CD4-positive, alpha-beta T cell (primary cell): ENCODE results near the gene PPP4R2. TPM values are rescaled to one million over a fixed set of nuclear protein-coding genes. Genes with fewer than 3 reads are reported as not detected.

Source experiments
- ATAC-seq: fragments of 200-7000 bp; cut with Tn5 transposase; one replicate; pipeline ENCODE4 v1.10.0; 2022; ENCODE audit warnings: mild to moderate bottlenecking; ENCODE audit not compliant: poor library complexity
- CTCF ChIA-PET: fragments of 350-600 bp; sonication (Branson Sonifier 250); formaldehyde crosslinking; loops from one replicate; lab custom pipeline; 2021; ENCODE audit warnings: antibody characterized with exemption, inconsistent platforms; lab: Charles Lee
- POLR2A ChIA-PET: fragments of 350-600 bp; sonication (Branson Sonifier 250); formaldehyde crosslinking; loops from one replicate; lab custom pipeline; 2021; ENCODE audit warnings: antibody characterized with exemption, inconsistent platforms; lab: Charles Lee
- DNase-seq, 14 experiments: peaks; one replicate each; pipeline ENCODE4 v3.0.0-alpha.2; 2013 to 2020; ENCODE audit warnings: mixed read lengths in 2 of 14
- H3K27ac ChIP-seq, 2 donors: one replicate each; pipeline versions ENCODE4 v1.5.1 to v1.7.0; 2013; ENCODE audit warnings: low read length in 2 of 2, low read depth in 1 of 2, mild to moderate bottlenecking in 1 of 2
- H3K27me3 ChIP-seq, 2 experiments: 1 replicate in 1 of 2; 2 replicates in 1 of 2; pipeline versions ENCODE4 v1.6.1 to v1.7.0; 2013; ENCODE audit warnings: low read length in 2 of 2, control low read depth in 1 of 2, mild to moderate bottlenecking in 1 of 2, moderate library complexity in 1 of 2; ENCODE audit not compliant: insufficient read depth in 2 of 2, control insufficient read depth in 1 of 2
- H3K36me3 ChIP-seq: one replicate; pipeline ENCODE4 v1.6.1; 2013; ENCODE audit warnings: low read length, control low read depth; ENCODE audit not compliant: insufficient read depth
- H3K4me1 ChIP-seq: one replicate; pipeline ENCODE4 v1.6.1; 2013; ENCODE audit warnings: low read length, control low read depth; ENCODE audit not compliant: insufficient read depth
- H3K4me3 ChIP-seq: one replicate; pipeline ENCODE4 v1.5.1; 2013; ENCODE audit warnings: mild to moderate bottlenecking, low read length, moderate library complexity
- H3K9me3 ChIP-seq, 2 experiments: 1 replicate in 1 of 2; 2 replicates in 1 of 2; pipeline versions ENCODE4 v1.6.1 to v1.7.0; 2013; ENCODE audit warnings: low read length in 2 of 2, mild to moderate bottlenecking in 2 of 2, control low read depth in 1 of 2, moderate library complexity in 1 of 2; ENCODE audit not compliant: control insufficient read depth in 1 of 2, insufficient read depth in 1 of 2
- H3K27ac Mint-ChIP-seq: one replicate; pipeline ENCODE4 v1.8.0; 2020; ENCODE audit warnings: mixed read lengths
- H3K27me3 Mint-ChIP-seq: one replicate; pipeline ENCODE4 v1.8.0; 2021; ENCODE audit warnings: mixed read lengths
- H3K36me3 Mint-ChIP-seq: one replicate; pipeline ENCODE4 v1.8.0; 2021; ENCODE audit warnings: low read depth, mixed read lengths
- H3K4me1 Mint-ChIP-seq: one replicate; pipeline ENCODE4 v1.8.0; 2021; ENCODE audit warnings: low read depth, mixed read lengths
- H3K4me3 Mint-ChIP-seq: one replicate; pipeline ENCODE4 v1.8.0; 2020; ENCODE audit warnings: mild to moderate bottlenecking, mixed read lengths
- H3K9me3 Mint-ChIP-seq: one replicate; pipeline ENCODE4 v1.8.0; 2020; ENCODE audit warnings: mixed read lengths
- CTCF ChIP-seq: fragments of 200-600 bp; IDR thresholded peaks from one replicate; pipeline ENCODE4 v1.8.0; 2022; ENCODE audit warnings: antibody characterized with exemption, mild to moderate bottlenecking
- intact Hi-C, 2 experiments: fragments of 100-400 bp; cut with DNase I in 1 of 2; cut with micrococcal nuclease in 1 of 2; formaldehyde crosslinking; loops; one replicate each; pipeline versions ENCODE4 v1.15.1 to v1.9.0; 2023 to 2025; cut with DNase I, micrococcal nuclease
- total RNA-seq, 174 experiments: library from RNA in 2 of 174; stranded (reverse) in 2 of 174; gene quantifications; one replicate each; pipeline ENCODE4 v1.2.3 and lab custom pipeline; 2021 to 2026

PPP4R2 gene
- total RNA-seq, 2 experiments from 2014 or later: 67.8 to 80.3 TPM

- Mint-ChIP-seq H3K27ac (no peak overlapping the region), H3K4me1 (no peaks in the 10 kb centered on the region), H3K27me3 (peaks cover 22% of the 10 kb centered on the region), H3K4me3 (no peak overlapping the region), H3K9me3 (no peaks in the 10 kb centered on the region), H3K36me3 (no peaks in the 10 kb centered on the region)
- TF ChIP-seq CTCF: no peak
- H3K4me3 ChIP-seq: no peak overlapping the region
- H3K4me1 ChIP-seq: no peaks in the 10 kb centered on the region
- ChIA-PET CTCF (no interaction called here), POLR2A (no interaction called here)
- no peak overlapping the region for H3K27ac ChIP-seq
- intact Hi-C loops: no loop called here
- H3K27me3 ChIP-seq: peaks cover 0 to 8% of the 10 kb centered on the region in 2 experiments
- H3K9me3 ChIP-seq: no peaks in the 10 kb centered on the region
- no peaks in the 10 kb centered on the region for H3K36me3 ChIP-seq
- no peak for ATAC-seq
- DNase-seq: no peak
These were observed 112.1 kb downstream of the PPP4R2 start for GRCh38 chr3:73108750-73109149.

- Histone ChIP-seq H3K4me1 (no peaks in the 10 kb centered on the region), H3K4me3 (no peak overlapping the region), H3K36me3 (no peaks in the 10 kb centered on the region), H3K27ac (no peak overlapping the region), H3K9me3 (no peaks in the 10 kb centered on the region), H3K27me3 (peaks cover 0 to 8% of the 10 kb centered on the region in 2 experiments)
- intact Hi-C loops: no loop called here
- Mint-ChIP-seq H3K4me3 (no peak overlapping the region), H3K27me3 (peaks cover 22% of the 10 kb centered on the region), H3K4me1 (no peaks in the 10 kb centered on the region), H3K27ac (no peak overlapping the region), H3K36me3 (no peaks in the 10 kb centered on the region), H3K9me3 (no peaks in the 10 kb centered on the region)
- DNase-seq: no peak
- CTCF ChIA-PET: no interaction called here
- ATAC-seq: no peak
- POLR2A ChIA-PET: no interaction called here
- TF ChIP-seq CTCF: no peak
These were observed 113.9 kb downstream of the PPP4R2 start for GRCh38 chr3:73110530-73110929.

DNA sequence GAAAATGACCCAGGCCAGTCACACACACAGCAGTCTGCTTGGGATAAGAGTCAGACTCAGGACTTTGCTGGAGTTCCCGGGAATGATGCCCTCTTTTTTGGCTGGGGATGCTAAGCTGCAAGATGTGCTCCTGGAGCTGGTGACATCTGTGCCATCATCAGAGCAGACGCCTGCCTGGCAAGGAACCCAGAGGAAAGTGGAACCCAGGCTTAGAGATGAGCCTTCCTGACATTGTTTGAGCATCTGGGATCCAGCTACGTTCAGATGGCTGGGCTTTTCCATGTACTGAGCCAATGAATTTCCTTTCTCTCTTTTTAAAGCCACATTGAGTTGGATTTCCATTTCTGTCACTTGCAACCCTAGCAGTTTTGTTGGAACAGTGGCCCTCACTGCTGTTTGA is 118.1 kb downstream of the PPP4R2 start:
- no peaks in the 10 kb centered on the region for H3K4me1 ChIP-seq
- CTCF ChIA-PET: no interaction called here

More for the DNA sequence above, 118.1 kb downstream of the PPP4R2 start:
- TF ChIP-seq CTCF: no peak
- no peak overlapping the region for H3K27ac ChIP-seq
- intact Hi-C loops: no loop called here
- H3K4me3 ChIP-seq: no peak overlapping the region
- DNase-seq (no peak), ATAC-seq (no peak)
- no peaks in the 10 kb centered on the region for H3K36me3 ChIP-seq
- Mint-ChIP-seq H3K9me3 (no peaks in the 10 kb centered on the region), H3K27me3 (peaks cover 22% of the 10 kb centered on the region), H3K36me3 (no peaks in the 10 kb centered on the region), H3K27ac (no peak overlapping the region), H3K4me1 (no peaks in the 10 kb centered on the region), H3K4me3 (no peak overlapping the region)
- no peaks in the 10 kb centered on the region for H3K9me3 ChIP-seq
- peaks cover 0 to 8% of the 10 kb centered on the region in 2 experiments for H3K27me3 ChIP-seq
- POLR2A ChIA-PET: no interaction called here
